ENCODE results near the gene TATDN2. TPM values are rescaled to one million over a fixed set of nuclear protein-coding genes. Genes with fewer than 3 reads are reported as not detected.

The TATDN2 gene
- total and polyA plus RNA-seq, 9 of the 15 experiments (the other 6 are each of a cell fraction or from before 2014, with no cell fraction given): 5.2 to 44.7 (median 25.8) TPM

DNA sequence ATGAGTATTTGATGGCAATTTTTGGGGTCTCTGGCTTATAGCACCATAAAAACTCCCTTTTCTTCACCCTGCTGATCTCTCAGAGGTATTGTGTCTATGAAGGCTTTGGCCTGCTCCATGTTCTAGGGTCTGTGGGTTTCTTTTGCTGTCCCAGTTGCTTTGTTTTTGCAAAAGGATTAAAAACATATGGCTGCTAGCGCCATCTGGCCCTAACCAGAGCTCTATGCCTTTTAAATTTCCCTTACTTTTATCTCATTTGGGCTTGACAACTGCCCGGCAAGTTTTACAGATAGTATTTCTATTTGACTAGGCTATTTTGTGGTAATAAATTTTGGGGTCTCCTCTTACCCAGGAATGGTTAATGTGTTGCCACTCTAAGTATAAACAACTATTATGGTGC is 50.9 kb downstream of the TATDN2 start:
- Histone ChIP-seq H3K79me2 (ENCODE audit: control insufficient read depth, insufficient read depth, low read length) (peaks cover 3% of the 10 kb centered on the region; the same call in 1 of the 3 replicates), H3K36me3 (ENCODE audit: control insufficient read depth, insufficient read depth, low read length) (peaks cover 70% of the 10 kb centered on the region), H3K4me2 (ENCODE audit: insufficient read depth, low read length) (no peak overlapping the region), H3K27me3 (ENCODE audit: control insufficient read depth in 2 of 2, insufficient read depth in 2 of 2, low read length in 2 of 2) (no peaks in the 10 kb centered on the region), H3K9ac (ENCODE audit: insufficient read depth in 1 of 2, low read depth in 2 of 2, low read length in 2 of 2) (no peak overlapping the region), H3K9me3 (replicated peaks; ENCODE audit: control insufficient read depth, insufficient read depth, low read depth, low read length) (no peaks in the 10 kb centered on the region), H2AFZ (ENCODE audit: low read depth, low read length) (no peak overlapping the region), H3K27ac (ENCODE audit: extremely low read depth, low read depth, low read length) (no peak overlapping the region), H3K4me3 (no peak overlapping the region), H3K9me1 (ENCODE audit: control insufficient read depth, insufficient read depth, low read length) (no peaks in the 10 kb centered on the region), H4K20me1 (replicated peaks; ENCODE audit: control insufficient read depth, insufficient read depth, low read length) (no peaks in the 10 kb centered on the region; the same call in none of the 2 replicates), H3K4me1 (replicated peaks in 1 of 2; ENCODE audit: control insufficient read depth in 2 of 2, insufficient read depth in 2 of 2, low read length in 2 of 2) (peaks cover 0 to 2% of the 10 kb centered on the region in 2 experiments; a peak in 1 of 5 replicates)
- WGBS (ENCODE audit: insufficient coverage, low coverage, missing lambda C conversion rate): 63% methylated on average over 2 of the region's 2 CpGs
- DNase-seq (ENCODE audit: extremely low read depth in 1 of 4, low spot score in 3 of 4) (no peak), ATAC-seq (peak; percentile 20; the same call in 1 of the 3 replicates), FAIRE-seq (no peak)
- TF ChIP-seq, protein P1, sequence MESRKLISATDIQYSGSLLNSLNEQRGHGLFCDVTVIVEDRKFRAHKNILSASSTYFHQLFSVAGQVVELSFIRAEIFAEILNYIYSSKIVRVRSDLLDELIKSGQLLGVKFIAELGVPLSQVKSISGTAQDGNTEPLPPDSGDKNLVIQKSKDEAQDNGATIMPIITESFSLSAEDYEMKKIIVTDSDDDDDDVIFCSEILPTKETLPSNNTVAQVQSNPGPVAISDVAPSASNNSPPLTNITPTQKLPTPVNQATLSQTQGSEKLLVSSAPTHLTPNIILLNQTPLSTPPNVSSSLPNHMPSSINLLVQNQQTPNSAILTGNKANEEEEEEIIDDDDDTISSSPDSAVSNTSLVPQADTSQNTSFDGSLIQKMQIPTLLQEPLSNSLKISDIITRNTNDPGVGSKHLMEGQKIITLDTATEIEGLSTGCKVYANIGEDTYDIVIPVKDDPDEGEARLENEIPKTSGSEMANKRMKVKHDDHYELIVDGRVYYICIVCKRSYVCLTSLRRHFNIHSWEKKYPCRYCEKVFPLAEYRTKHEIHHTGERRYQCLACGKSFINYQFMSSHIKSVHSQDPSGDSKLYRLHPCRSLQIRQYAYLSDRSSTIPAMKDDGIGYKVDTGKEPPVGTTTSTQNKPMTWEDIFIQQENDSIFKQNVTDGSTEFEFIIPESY (CRISPR knock-in tag; IDR thresholded peaks at IDR 0.05): peak; percentile 54; the same call in 1 of the 2 replicates
- TF ChIP-seq RFX1 (IDR thresholded peaks at IDR 0.05) (no peak), MTA2 (IDR thresholded peaks at IDR 0.05; ENCODE audit: low read depth) (no peak), RAD21 (CRISPR knock-in tag; conservative IDR thresholded peaks at IDR 0.05 in 1 of 2, IDR thresholded peaks at IDR 0.05 in 1 of 2) (peak in 1 of 2 experiments; percentile 51; a peak in 2 of 4 replicates)
- TF ChIP-seq, protein P2, sequence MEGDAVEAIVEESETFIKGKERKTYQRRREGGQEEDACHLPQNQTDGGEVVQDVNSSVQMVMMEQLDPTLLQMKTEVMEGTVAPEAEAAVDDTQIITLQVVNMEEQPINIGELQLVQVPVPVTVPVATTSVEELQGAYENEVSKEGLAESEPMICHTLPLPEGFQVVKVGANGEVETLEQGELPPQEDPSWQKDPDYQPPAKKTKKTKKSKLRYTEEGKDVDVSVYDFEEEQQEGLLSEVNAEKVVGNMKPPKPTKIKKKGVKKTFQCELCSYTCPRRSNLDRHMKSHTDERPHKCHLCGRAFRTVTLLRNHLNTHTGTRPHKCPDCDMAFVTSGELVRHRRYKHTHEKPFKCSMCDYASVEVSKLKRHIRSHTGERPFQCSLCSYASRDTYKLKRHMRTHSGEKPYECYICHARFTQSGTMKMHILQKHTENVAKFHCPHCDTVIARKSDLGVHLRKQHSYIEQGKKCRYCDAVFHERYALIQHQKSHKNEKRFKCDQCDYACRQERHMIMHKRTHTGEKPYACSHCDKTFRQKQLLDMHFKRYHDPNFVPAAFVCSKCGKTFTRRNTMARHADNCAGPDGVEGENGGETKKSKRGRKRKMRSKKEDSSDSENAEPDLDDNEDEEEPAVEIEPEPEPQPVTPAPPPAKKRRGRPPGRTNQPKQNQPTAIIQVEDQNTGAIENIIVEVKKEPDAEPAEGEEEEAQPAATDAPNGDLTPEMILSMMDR (IDR thresholded peaks at IDR 0.05 in 2 of 3, conservative IDR thresholded peaks at IDR 0.05 in 1 of 3; ENCODE audit: insufficient read depth in 2 of 3, low read depth in 1 of 3, low read length in 3 of 3): peak in 2 of 3 experiments; percentile 12 to 35; a peak in 1 of 6 replicates
- TF ChIP-seq, protein P3, sequence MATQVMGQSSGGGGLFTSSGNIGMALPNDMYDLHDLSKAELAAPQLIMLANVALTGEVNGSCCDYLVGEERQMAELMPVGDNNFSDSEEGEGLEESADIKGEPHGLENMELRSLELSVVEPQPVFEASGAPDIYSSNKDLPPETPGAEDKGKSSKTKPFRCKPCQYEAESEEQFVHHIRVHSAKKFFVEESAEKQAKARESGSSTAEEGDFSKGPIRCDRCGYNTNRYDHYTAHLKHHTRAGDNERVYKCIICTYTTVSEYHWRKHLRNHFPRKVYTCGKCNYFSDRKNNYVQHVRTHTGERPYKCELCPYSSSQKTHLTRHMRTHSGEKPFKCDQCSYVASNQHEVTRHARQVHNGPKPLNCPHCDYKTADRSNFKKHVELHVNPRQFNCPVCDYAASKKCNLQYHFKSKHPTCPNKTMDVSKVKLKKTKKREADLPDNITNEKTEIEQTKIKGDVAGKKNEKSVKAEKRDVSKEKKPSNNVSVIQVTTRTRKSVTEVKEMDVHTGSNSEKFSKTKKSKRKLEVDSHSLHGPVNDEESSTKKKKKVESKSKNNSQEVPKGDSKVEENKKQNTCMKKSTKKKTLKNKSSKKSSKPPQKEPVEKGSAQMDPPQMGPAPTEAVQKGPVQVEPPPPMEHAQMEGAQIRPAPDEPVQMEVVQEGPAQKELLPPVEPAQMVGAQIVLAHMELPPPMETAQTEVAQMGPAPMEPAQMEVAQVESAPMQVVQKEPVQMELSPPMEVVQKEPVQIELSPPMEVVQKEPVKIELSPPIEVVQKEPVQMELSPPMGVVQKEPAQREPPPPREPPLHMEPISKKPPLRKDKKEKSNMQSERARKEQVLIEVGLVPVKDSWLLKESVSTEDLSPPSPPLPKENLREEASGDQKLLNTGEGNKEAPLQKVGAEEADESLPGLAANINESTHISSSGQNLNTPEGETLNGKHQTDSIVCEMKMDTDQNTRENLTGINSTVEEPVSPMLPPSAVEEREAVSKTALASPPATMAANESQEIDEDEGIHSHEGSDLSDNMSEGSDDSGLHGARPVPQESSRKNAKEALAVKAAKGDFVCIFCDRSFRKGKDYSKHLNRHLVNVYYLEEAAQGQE (IDR thresholded peaks at IDR 0.05; ENCODE audit: borderline replicate concordance): peak; percentile 10; the same call in 1 of the 2 replicates
- TF ChIP-seq, protein P3 (CRISPR knock-in tag; IDR thresholded peaks at IDR 0.05; ENCODE audit: low read depth): no peak
- intact Hi-C loops (cut with micrococcal nuclease) (no loop called here), in situ Hi-C loops (cut with MboI) (no loop called here)
- BruUV-seq (replicated peaks): no TSS peak
- ChIA-PET CTCF (ENCODE audit: low intra/inter-chr PET ratio) (no interaction called here), POLR2A (interaction anchor here (0.8 to 1.5 kb wide), 4 partner anchors 9 to 196 kb away, joined by 3 to 8 read pairs (median 4); no protein-coding TSS in a partner anchor)

Data from K562 (cell line).